Measurements from ENCODE around the gene WNT10A. TPM values are rescaled to one million over a fixed set of nuclear protein-coding genes. Genes with fewer than 3 reads are reported as not detected.

WNT10A gene
- total and polyA plus RNA-seq, 9 of the 15 experiments (the other 6 are each of a cell fraction or from before 2014, with no cell fraction given), result not detected

GRCh38 chr2:218878486-218878885, 2.2 kb upstream of the WNT10A start:
- Histone ChIP-seq H2AFZ (ENCODE audit: low read depth, low read length) (no peak overlapping the region), H3K27me3 (ENCODE audit: control insufficient read depth in 2 of 2, insufficient read depth in 2 of 2, low read length in 2 of 2) (peaks cover 0 to 30% of the 10 kb centered on the region in 2 experiments; a peak in 3 of 5 replicates), H4K20me1 (replicated peaks; ENCODE audit: control insufficient read depth, insufficient read depth, low read length) (peaks cover 7% of the 10 kb centered on the region; the same call in 1 of the 2 replicates), H3K27ac (ENCODE audit: extremely low read depth, low read depth, low read length) (no peak overlapping the region), H3K79me2 (ENCODE audit: control insufficient read depth, insufficient read depth, low read length) (no peaks in the 10 kb centered on the region), H3K4me1 (replicated peaks in 1 of 2; ENCODE audit: control insufficient read depth in 2 of 2, insufficient read depth in 2 of 2, low read length in 2 of 2) (peaks cover 0 to 14% of the 10 kb centered on the region in 2 experiments; a peak in 3 of 5 replicates), H3K36me3 (ENCODE audit: control insufficient read depth, insufficient read depth, low read length) (no peaks in the 10 kb centered on the region), H3K9me3 (replicated peaks; ENCODE audit: control insufficient read depth, insufficient read depth, low read depth, low read length) (no peaks in the 10 kb centered on the region), H3K9me1 (ENCODE audit: control insufficient read depth, insufficient read depth, low read length) (no peaks in the 10 kb centered on the region), H3K9ac (ENCODE audit: insufficient read depth in 1 of 2, low read depth in 2 of 2, low read length in 2 of 2) (no peak overlapping the region), H3K4me3 (no peak overlapping the region), H3K4me2 (ENCODE audit: insufficient read depth, low read length) (no peak overlapping the region)
- in situ Hi-C loops (cut with MboI), result no loop called here
- POLR2A ChIA-PET, result no interaction called here
- BruUV-seq (replicated peaks), result no TSS peak
- TF ChIP-seq HMG20A (CRISPR knock-in tag; conservative IDR thresholded peaks at IDR 0.05), result no peak
- TF ChIP-seq PURB (CRISPR knock-in tag; IDR thresholded peaks at IDR 0.05; ENCODE audit: low read depth), result no peak
- no peak for TF ChIP-seq ZNF318 (IDR thresholded peaks at IDR 0.05; ENCODE audit: borderline replicate concordance in 1 of 2, low read depth in 1 of 2)
- TF ChIP-seq ZNF76 (CRISPR knock-in tag; IDR thresholded peaks at IDR 0.05; ENCODE audit: borderline replicate concordance), result no peak
- intact Hi-C loops (cut with micrococcal nuclease), result loop anchor here (5.0 kb wide), 1 partner anchor 99 kb away; no protein-coding TSS in a partner anchor
- WGBS (ENCODE audit: insufficient coverage, low coverage, missing lambda C conversion rate), result 31% methylated on average over 6 of the region's 6 CpGs
- FAIRE-seq (no peak), ATAC-seq (no peak), DNase-seq (ENCODE audit: extremely low read depth in 1 of 4, low spot score in 3 of 4) (no peak)
- CTCF ChIA-PET (ENCODE audit: low intra/inter-chr PET ratio), result interaction anchor here (0.5 to 0.6 kb wide), 3 partner anchors 20 to 159 kb away, joined by 3 to 5 read pairs (median 3); no protein-coding TSS in a partner anchor

Measured in K562 (cell line).